HG02884 (cell line): ENCODE results near the gene DDC.

Experiments used
- ATAC-seq: cut with Tn5 transposase; IDR thresholded peaks from one replicate; pipeline ENCODE4 v1.9.1; 2021; ENCODE audit warnings: mild to moderate bottlenecking, moderate library complexity; ENCODE audit not compliant: unreplicated experiment

The DDC gene, protein sequence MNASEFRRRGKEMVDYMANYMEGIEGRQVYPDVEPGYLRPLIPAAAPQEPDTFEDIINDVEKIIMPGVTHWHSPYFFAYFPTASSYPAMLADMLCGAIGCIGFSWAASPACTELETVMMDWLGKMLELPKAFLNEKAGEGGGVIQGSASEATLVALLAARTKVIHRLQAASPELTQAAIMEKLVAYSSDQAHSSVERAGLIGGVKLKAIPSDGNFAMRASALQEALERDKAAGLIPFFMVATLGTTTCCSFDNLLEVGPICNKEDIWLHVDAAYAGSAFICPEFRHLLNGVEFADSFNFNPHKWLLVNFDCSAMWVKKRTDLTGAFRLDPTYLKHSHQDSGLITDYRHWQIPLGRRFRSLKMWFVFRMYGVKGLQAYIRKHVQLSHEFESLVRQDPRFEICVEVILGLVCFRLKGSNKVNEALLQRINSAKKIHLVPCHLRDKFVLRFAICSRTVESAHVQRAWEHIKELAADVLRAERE

DNA sequence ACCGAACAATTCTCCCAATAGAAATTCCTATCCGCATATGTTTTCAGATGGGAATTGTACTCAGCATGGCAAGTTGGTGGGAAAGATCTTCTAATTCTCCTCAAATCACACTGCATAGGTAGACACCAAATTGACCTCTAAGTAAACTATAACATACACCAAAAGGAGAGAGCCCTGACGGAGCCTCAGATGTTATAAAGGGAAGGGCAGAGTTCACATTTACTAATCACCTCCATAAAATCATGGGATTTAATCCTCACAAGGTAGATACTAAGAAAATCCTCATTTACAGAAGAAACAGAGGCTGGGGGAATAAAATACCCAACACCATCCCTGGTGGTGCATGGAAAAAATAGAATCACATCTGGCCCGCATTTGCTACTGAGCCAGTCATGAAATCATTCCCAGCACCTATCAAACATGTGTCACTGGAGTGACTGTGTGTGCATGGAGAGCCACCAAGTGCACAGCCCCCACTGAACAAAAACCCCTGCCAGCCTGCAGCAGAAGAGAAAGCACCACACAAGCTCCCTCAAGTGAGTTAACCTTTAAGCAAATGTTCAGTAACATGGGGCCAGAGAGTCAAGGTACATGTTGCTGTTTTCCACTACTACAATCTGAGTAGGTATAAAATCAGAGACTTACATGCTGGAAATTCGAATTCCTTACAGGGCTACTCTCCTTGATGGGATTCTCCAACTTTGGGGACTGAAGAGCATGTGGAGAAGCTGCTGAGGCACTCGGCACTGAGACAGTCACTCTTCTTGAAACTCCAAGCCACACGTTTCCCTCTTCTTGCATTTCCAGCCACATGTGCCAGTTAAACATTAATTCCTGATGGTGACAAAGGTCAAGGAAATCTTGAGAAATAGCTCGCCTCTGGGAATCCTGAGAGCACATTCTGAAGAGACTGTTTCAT is at the start of gene DDC:
Gene DDC, minus strand, starts transcription at position 766 of the 919 bp plus-strand sequence. CDS start 21,320 bp downstream, outside the sequence.
- no peak for ATAC-seq

DNA sequence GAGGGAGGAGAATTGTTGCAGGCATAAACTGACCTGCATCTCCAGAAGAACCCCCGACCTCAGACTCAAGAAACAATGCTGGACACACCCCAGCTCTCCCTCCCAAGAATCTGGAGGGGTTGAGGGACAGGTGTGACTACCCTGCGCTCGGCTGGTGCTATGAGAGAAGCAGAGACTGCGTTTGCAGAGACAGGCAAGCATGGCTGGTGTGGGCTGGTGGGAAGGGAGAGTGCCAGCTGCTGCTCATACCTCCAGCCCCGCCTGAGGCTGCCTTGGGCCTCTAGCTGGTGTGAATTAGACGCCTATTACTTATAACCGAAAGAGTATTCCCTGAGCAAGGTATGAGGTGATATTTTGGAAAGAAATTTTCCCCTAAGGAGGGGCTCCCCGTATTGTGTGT is 48.3 kb upstream of the DDC start:
- no peak for ATAC-seq

DNA sequence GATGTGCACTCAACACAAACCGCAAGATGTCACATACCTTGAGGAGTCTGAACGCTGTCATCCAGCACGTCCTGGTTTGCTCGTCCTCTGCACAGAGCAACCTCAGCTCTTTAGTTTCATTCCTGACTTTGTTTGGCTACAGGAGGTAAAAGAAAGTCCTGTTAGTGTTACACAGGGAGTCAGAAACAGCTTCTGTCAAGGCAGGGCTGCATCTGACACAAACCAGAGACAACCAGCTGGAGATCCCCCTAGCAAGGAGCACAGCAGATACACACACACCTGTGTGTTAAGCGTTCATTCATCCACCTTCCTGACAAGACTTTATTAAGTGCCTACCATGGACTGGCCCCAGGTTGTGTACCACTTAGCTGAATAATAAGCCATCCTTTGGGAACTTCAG is 47.5 kb upstream of the DDC start:
- ATAC-seq: no peak

DNA sequence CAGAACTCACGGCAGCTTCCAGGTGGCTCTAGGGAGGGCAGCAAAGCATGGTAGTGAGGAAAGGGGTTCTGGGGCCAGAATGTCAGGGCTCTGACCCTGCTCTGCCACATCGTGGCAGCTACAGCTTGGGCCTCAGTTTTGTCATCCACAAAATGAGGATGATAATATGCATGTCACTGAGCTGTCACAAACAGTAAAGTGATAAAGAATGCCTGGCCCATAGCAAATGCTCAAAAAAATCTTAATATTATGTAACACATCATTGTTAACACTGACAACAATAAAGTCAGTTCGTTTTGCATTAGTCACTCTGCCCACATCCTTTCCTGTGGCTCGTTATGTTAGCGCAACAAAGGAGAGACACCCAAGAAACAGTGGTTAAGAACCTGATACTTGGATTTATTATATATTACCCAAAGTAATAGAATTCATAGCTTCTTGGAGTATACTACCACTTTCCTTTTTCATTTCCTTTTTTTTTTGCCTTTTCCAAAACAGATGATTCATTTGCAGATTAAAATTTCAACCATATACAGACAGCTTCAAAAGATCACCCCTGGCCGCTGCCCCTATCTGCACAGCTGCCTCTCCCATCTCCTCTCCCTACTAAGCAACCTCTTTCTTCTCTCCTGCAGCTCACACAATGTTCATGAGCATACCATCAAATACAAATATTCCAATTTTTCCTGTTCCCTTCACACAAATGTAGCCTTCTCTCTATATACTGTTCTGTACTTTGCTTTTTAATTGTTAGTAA is 45.5 kb upstream of the DDC start:
- no peak for ATAC-seq

DNA sequence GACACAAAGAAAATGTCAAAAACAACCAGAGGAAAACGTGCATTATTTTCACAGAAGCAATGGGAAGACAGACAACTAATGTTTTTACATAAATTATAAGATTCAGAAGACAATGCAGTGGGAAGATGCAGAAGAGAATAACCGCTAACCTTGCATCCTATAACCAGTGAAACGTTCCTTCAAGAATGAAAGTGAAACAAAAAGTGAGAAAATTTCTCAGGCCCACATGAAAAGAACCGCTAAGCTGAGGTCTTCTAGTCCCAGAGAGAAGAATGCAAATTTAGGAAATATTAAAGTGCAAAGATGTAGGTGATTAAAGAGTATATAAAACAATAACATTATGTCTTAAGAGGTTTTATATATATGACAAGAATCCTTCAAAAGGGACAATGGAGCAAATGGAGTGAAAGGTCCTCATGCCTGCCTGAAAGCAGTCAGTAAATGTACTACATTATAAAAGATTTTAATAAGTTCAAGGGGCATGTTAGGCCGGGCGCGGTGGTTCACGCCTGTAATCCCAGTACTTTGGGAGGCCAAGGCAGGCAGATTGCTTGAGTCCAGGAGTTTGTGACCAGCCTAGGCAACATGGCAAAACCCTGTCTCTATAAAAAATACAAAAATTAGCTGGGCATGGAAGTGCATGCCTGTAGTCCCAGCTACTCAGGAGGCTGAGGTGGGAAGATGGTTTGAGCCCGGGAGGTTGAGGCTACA is 43.1 kb upstream of the DDC start:
- no peak for ATAC-seq

DNA sequence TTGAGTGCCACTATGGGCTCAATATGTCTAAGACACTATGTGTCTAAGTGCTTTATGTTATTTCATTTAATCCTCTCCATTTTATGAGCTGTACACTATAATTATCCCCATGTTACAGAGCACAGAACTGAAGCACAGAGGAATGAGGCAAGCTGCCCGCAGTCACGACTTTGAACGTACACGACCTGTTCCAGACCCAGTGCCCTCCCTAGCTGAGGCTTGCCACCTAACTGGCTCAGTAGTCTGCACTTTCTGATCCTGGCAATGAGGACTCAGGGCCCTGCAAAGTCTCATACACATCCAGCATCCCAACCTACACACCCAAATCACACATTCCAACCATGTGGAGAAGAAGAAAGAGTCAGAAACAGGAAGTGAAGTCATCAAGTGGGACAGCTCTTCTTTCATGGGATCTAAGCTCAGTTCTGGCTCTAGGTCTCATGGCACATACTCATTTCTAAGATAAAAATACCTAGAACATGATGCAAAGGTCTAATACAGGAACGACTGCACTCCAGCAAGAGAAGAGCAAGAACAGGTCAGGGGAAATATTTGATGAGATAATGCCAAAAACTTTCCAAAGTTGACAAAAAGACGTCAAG is 42.4 kb upstream of the DDC start:
- no peak for ATAC-seq

DNA sequence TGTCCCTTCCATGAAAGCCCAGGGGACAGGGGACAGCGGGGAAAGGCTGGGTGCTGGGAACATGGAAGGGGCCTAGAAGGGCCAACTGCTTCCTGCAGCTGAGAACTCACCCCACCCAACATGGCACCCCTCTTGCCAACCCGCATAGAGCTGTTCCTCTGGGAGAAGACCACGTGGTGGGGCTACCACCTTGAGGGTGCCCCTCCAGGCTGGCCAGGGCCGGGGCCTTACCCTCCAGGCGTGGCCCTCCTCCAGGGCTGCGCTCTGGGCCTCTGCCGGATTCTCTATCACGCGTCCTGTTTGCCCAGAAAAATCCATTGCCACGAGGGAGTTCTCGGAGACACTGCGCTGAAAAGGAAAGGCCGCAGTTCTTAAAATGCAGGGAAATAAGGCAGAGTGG is 39.9 kb upstream of the DDC start:
- no peak for ATAC-seq

DNA sequence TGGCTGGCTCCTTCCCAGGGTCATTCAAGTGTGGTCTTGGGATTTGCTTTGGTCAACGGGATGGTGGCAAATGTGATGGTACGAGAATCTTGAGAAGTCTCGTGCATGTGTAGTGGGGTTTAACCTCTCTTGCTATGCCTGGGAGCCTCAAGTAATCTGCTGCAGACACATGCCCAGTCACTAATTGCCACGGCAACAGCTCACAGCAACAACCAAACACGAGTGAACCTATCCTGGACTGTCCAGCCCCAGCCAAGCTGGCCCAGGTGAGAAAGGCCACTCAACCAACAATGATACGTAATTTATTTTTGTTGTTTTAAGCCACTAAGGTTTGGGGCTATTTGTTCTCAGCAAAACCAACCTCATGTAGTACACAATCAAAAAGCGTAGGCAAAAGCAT is 38.1 kb upstream of the DDC start:
- no peak for ATAC-seq

DNA sequence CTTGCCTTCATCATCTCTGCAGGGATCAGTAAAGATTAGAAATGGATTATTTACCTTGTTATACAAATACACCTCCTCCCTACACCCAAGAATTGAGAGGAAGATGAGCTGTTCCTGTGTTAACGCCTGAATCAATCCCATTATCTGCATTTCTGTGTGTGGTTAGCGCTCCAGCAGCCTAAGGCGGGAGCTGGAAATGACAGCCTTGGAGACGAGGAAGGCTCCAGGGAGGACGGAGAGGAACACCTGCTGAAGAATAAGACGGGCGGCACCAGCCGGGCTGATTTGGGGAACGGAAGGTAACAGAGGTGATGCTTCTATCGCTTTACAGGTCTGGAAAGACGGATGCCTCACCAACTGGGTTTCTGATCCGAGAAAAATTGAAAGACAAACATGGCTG is 34.2 kb upstream of the DDC start:
- ATAC-seq: no peak

DNA sequence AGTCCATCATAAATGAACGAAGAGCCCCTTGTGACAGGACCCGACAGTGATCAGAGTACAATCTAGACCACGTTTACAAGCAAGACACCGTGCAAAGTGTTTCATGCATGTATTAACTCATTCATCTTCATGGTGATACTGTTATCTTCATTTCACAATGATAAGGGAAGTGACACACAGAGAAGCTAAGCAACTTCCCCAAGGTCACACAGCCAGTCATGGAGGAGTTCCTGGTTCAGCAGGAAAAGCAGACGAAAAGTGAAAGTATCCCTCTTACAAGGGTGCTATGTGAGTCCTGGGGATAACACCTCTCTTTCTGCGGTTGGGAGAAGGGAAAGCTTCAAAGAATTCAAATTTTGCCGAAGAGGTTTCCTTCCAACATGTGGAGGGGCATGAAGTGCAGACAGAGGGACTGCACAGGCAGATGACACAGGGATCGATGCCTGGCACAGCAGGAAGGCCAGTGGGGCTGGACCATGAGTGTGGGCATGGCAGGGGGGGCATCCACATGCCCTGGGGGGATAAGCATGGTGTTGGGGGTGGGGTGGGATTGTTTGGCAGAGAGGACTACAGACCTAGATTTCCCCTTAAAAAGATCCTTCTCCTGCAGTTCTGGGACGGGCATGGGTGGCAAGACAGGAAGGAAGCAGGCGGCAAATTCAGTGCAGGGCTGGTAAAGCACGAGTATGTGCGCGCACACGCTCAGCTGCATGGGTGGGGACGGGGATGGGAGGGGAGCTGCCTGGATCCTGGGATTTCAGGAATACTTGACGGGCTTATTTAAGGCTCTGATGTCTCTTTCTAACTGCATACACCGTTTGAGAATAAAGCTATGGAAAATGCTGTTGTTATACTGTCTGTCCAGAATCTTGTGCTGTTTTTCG is 33.5 kb upstream of the DDC start:
- no peak for ATAC-seq

DNA sequence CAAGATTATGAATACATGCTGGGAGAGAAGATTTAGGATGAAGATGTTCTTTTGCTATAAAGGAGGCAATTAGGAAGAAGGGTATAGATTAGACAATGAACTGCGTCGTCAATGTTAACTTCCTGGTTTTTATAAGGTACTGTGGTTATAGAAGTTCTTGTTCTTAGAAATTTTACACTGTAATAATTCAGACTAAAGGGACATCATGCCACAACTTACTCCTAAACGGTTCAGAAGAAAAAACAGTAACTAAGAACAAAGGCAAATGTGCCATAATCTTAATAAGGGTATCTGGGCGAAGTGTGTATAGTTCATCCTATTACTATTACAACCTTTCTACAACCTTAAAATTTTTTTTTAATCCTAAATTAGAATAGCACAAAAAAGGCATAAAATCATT is 31.3 kb upstream of the DDC start:
- no peak for ATAC-seq

DNA sequence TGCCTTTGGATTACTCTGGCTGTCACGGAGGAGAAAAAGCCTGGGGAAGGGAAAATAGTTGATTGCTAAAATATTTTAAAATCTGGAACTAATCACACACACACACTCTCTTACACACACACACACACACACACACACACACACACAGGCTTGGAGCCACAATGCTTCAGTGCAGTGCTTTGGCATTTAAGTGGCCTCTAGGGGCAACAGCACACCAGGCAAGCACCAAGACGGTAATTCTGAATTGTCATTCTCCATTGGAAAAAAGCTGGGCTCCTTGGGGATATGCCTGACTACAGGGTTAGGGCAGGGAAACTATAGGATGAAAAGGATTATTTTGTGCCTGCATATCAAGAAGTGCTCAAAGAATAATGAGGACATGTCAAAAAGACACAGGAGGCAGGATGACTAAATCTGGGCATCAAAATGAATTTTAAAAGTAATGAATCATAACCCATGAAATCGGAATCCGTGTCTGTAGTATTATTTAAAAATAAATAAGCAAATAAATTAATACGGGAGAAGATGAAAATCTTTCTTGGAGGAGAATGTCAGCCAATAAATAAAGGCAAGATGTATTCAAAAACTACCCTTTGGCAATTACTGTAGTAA is 30.4 kb upstream of the DDC start:
- peak; percentile 17 for ATAC-seq

DNA sequence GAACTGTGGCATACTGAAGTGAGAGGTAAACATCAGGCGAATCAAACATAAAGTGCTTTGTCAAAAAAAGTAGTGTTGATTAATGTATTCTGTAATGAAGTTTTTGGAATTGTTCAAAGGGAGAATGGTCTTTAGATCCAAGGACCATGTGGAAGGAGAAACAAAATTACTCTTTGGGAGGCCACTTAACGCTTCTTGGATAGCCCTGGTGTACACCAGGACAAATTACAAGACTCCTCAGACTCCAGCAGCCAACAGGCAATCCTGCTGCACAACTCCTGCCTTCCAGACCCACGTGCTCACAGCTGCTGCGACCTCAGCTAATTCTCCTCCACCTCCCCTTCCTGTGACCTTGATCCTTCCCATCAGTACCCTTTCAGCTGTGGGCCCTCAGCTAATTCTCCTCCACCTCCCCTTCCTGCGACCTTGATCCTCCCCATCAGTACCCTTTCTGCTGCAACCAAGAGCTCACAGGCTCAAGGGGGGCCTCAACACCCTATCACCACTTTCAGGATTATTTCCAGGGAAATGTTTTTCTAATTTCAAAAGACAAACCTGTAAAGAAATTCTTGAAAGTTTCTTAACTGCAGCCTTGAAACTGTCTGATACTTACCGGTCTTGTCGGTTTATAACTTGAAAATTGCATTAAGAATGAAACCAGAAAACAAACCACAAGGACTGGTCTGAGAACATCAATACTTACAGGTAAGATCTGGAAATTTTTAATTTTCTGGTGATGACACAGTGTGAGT is 29.7 kb upstream of the DDC start:
- peak; percentile 71 for ATAC-seq

DNA sequence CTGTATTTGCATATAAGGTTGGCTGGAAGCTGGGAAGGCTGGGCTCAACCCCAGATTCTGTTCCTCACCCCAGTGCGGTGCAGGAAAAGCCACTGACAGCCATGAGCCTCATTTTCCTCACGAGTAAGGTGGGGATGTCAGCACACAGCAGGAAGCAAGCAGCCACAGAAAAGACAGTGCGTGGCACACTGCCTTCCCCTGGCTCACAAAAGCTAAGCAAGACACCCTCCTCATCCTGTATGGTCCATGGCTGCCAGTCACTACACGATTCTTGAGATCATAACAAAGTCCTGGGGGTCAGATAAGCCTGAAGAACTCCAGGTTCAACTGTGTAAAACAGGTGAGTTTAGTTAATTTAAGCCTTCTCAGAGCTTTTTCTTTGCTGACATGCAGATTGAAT is 28.9 kb upstream of the DDC start:
- no peak for ATAC-seq

DNA sequence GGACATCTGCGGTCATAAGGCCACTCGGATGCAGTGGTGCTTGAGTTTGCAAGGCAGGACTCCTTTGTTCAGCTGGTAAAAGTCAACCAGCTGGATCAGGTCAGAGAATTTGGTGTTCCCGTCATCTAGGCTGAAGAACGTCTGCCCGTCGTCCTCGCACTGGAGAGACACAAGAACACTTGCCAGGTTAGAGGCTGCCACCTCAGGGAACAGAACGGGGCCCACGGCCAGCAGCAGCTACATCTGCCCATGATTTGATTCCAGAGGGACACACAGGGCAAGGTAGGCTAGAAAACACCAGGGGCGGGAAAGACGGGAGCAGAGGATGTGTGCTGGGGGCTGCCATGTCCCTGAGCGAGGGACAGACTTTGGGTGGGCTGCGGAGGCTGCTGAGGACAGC is 27.7 kb upstream of the DDC start:
- no peak for ATAC-seq

DNA sequence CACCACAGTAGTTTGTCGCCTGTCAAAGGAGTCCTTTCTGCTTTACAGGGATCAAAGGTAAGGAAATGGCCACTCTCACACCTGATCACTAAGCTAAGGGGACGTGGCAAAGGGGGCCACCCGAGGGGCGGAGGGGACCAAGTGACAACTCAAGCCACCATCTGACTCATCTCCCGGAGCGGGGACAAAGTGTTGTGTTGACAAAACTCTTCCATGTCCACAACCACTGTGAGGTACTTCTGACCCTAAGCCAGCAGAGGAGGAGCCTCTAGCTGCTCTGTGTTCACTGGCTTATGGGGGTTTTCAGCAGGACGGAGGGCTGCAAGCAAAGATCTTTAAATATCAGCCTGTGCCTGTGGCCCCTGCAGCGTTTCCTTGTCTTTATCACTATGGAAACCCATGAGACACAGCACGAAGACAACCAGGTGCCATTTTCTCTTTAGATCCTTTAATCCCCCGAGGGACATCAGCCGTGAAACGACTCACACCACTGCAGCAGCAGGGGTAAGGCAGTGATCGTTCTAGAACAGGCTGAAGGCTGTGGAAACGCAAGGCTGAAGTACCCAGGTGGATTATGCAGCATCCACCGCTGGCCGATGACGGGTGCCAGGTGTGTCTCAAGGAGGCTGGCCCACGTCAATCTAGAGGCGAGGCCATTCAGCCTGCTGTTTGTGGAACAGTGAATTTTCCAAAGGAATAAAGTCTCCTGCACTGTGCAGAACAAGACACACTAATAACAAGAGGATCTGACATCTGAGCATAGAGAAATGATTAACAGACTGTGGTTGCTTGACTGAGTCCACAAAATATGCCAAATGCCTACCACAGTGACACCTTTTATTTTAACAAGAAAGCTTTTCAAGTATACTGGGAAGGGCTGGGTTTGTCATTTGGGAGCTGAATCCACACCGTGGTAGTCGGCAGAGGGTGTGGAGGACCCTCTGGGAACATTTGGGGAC is 26.6 kb upstream of the DDC start:
- no peak for ATAC-seq

DNA sequence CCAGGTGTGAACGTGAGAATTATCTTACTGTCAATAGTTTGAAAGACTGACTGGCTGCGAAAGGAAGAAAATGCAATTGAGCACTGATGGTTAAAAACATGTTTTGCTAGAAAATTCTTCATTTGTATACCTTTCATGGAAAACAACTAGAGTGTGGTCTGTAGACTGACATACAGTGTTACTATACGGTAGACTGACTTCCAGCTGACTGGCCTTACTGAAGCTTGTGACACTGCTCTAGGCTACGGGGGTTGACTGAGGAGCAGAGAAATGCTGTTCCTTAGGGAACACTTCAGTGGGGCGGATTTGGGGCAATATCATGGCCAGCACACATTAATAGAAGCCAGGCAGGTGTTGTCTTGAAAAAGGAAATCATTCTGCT is 25.9 kb upstream of the DDC start:
- no peak for ATAC-seq
